K562 (cell line): ENCODE data around the gene IL4I1. TPM values are rescaled to one million over a fixed set of nuclear protein-coding genes. Genes with fewer than 3 reads are reported as not detected.

Source experiments
- ATF3 ChIP-seq, 2 experiments: fragments of 450-650 bp in 1 of 2; sonication (generic) in 1 of 2; formaldehyde crosslinking in 1 of 2; IDR thresholded peaks in 1 of 2; conservative IDR thresholded peaks in 1 of 2; 2 replicates each; pipeline versions ENCODE4 v1.6.1 to v1.8.1; 2016 to 2023; ENCODE audit warnings: mild to moderate bottlenecking in 2 of 2, moderate library complexity in 2 of 2, inconsistent platforms in 1 of 2, missing genetic modification reagents in 1 of 2
- ATF4 ChIP-seq: fragments of 450-650 bp; formaldehyde crosslinking; IDR thresholded peaks from 2 replicates; pipeline ENCODE4 v1.4.0; 2022; ENCODE audit warnings: mild to moderate bottlenecking, moderate library complexity
- CREB3 ChIP-seq: fragments of 450-650 bp; conservative IDR thresholded peaks from 2 replicates; pipeline ENCODE4 v1.6.1; 2016; ENCODE audit warnings: missing genetic modification characterization, low read depth, mild to moderate bottlenecking, missing compliant biosample characterization, moderate library complexity
- CTCF ChIP-seq, 3 experiments: IDR thresholded peaks in 2 of 3; conservative IDR thresholded peaks in 1 of 3; 2 replicates each; pipeline ENCODE4 v1.5.1; 2011 to 2012; ENCODE audit warnings: low read length in 3 of 3, mild to moderate bottlenecking in 3 of 3, control low read depth in 2 of 3, improper control_type of control experiment in 1 of 3, inconsistent platforms in 1 of 3, low read depth in 1 of 3, mixed read lengths in 1 of 3, moderate library complexity in 1 of 3; ENCODE audit not compliant: insufficient read depth in 2 of 3
- CTCFL ChIP-seq: IDR thresholded peaks from 2 replicates; pipeline ENCODE4 v1.6.1; 2011; ENCODE audit warnings: borderline replicate concordance, low read depth, mild to moderate bottlenecking, moderate library complexity, low read length; ENCODE audit not compliant: insufficient read depth, poor library complexity, severe bottlenecking
- DNMT1 ChIP-seq: fragments of 450-650 bp; IDR thresholded peaks from 2 replicates; pipeline ENCODE4 v1.6.1; 2016; ENCODE audit warnings: antibody characterized with exemption, mild to moderate bottlenecking
- HDGF ChIP-seq: fragments of 450-650 bp; IDR thresholded peaks from 2 replicates; pipeline ENCODE4 v1.6.1; 2016
- PURB ChIP-seq: sonication (generic); formaldehyde crosslinking; IDR thresholded peaks from 2 replicates; pipeline ENCODE4 v1.9.0; 2021; ENCODE audit warnings: low read depth, mild to moderate bottlenecking, missing genetic modification reagents
- RAD21 ChIP-seq, 2 experiments: fragments of 250-450 bp in 1 of 2; fragments of 450-650 bp in 1 of 2; sonication (Bioruptor Pico) in 1 of 2; formaldehyde crosslinking in 1 of 2; IDR thresholded peaks in 1 of 2; conservative IDR thresholded peaks in 1 of 2; 2 replicates each; pipeline versions ENCODE4 v1.4.0 to v1.8.0; 2020 to 2022; ENCODE audit warnings: mild to moderate bottlenecking in 2 of 2, moderate library complexity in 1 of 2
- TCF3 ChIP-seq: sonication (generic); formaldehyde crosslinking; IDR thresholded peaks from 2 replicates; pipeline ENCODE4 v1.4.0; 2020; ENCODE audit warnings: mild to moderate bottlenecking, missing genetic modification reagents
- U2AF2 ChIP-seq: fragments of 200-400 bp; formaldehyde crosslinking; optimal IDR thresholded peaks from 2 replicates; pipeline ENCODE3; 2017; ENCODE audit warnings: low read depth, mild to moderate bottlenecking, low read length
- ZBTB33 ChIP-seq: sonication (generic); formaldehyde crosslinking; IDR thresholded peaks from 2 replicates; pipeline ENCODE4 v1.8.1; 2023; ENCODE audit warnings: mild to moderate bottlenecking, missing genetic modification reagents
- ZBTB7A ChIP-seq: IDR thresholded peaks from 2 replicates; pipeline ENCODE4 v1.6.1; 2011; ENCODE audit warnings: low read depth, mild to moderate bottlenecking, low read length, moderate library complexity, borderline replicate concordance; ENCODE audit not compliant: control insufficient read depth
- polyA plus RNA-seq, 8 experiments: library from polyadenylated mRNA; depleted of rRNA in 4 of 8; stranded (reverse) in 5 of 8; unstranded in 3 of 8; fragments of >200 nt; fragmentation: Nextera tagmentation in 2 of 8; fragmentation: Illumina TruSeq in 1 of 8; extraction: Ambion mirVana in 2 of 8; extraction: Trizol in 1 of 8; gene quantifications; 2 replicates each; pipeline versions ENCODE4 v1.2.1 to v1.2.3, GENCODE V29; 2011 to 2014; ENCODE audit warnings: inconsistent platforms in 1 of 8, missing spikeins in 1 of 8
- total RNA-seq, 7 experiments: library from RNA; depleted of rRNA in 6 of 7; stranded (reverse); fragments of >200 nt in 6 of 7; fragmentation: Illumina TruSeq in 2 of 7; extraction: Trizol in 2 of 7; gene quantifications; 2 replicates each; pipeline versions ENCODE4 v1.2.1 to v1.2.3, GENCODE V29; 2011 to 2021; ENCODE audit warnings: low replicate concordance in 1 of 7

IL4I1 gene
- total and polyA plus RNA-seq, 9 of the 15 experiments (the other 6 are each of a cell fraction or from before 2014, with no cell fraction given), result 0.06 to 0.95 (median 0.43) TPM; not detected in 2

- TF ChIP-seq CTCF (IDR thresholded peaks at IDR 0.05 in 2 of 3, conservative IDR thresholded peaks at IDR 0.05 in 1 of 3; ENCODE audit: insufficient read depth in 2 of 3, low read depth in 1 of 3, low read length in 3 of 3), result peak; percentile 43 to 65 (median 44); a peak in 5 of 6 replicates
- TF ChIP-seq HDGF, result no peak
- TF ChIP-seq RAD21 (CRISPR knock-in tag; conservative IDR thresholded peaks at IDR 0.05 in 1 of 2, IDR thresholded peaks at IDR 0.05 in 1 of 2), result peak; percentile 19 to 41; a peak in 3 of 4 replicates
- no peak for TF ChIP-seq U2AF2
- peak; percentile 60 for TF ChIP-seq CTCFL
- no peak for TF ChIP-seq TCF3 (CRISPR knock-in tag)
- no peak for TF ChIP-seq DNMT1
- TF ChIP-seq CREB3, result no peak
- no peak for TF ChIP-seq PURB (CRISPR knock-in tag)
- no peak for TF ChIP-seq ATF4
- peak; percentile 99 for TF ChIP-seq ZBTB33 (CRISPR knock-in tag)
- peak; percentile 16; the same call in 1 of the 2 replicates for TF ChIP-seq ATF3 (IDR thresholded peaks at IDR 0.05)
- TF ChIP-seq ATF3 (CRISPR knock-in tag; conservative IDR thresholded peaks at IDR 0.05), result no peak
- TF ChIP-seq ZBTB7A, result peak; percentile 66; the same call in 1 of the 2 replicates
These were observed 16.4 kb upstream of the IL4I1 start (continued) for GRCh38 chr19:49912965-49913685.
